BJ (cell line): ENCODE measurements around the gene NPB. TPM values are rescaled to one million over a fixed set of nuclear protein-coding genes. Genes with fewer than 3 reads are reported as not detected.

Experiments
- CTCF ChIA-PET: fragments of 350-600 bp; formaldehyde crosslinking; extraction: SDS; loops from one replicate; lab custom pipeline; 2021; ENCODE audit warnings: antibody characterized with exemption, inconsistent platforms; lab: Yijun Ruan, JAX
- POLR2A ChIA-PET: fragments of 300-600 bp; sonication (Branson Sonifier 250); formaldehyde crosslinking; extraction: SDS; loops from one replicate; lab custom pipeline; 2021; ENCODE audit warnings: antibody characterized with exemption; lab: Charles Lee
- DNase-seq: peaks from one replicate; pipeline ENCODE4 v3.0.0-alpha.2; 2011; ENCODE audit warnings: low read depth
- H3K27me3 ChIP-seq: 2 replicates; pipeline ENCODE4 v1.6.0; 2011; ENCODE audit warnings: low read length; ENCODE audit not compliant: control insufficient read depth, insufficient read depth
- H3K36me3 ChIP-seq: 2 replicates; pipeline ENCODE4 v1.5.1; 2011; ENCODE audit warnings: low read length; ENCODE audit not compliant: control insufficient read depth, insufficient read depth
- H3K4me3 ChIP-seq: 2 replicates; pipeline ENCODE4 v1.5.1; 2011; ENCODE audit warnings: low read depth, mild to moderate bottlenecking, control low read depth, low read length
- polyA plus RNA-seq: library from polyadenylated mRNA; depleted of rRNA; stranded (reverse); fragments of >200 nt; gene quantifications from 2 replicates; pipeline ENCODE4 v1.2.3, GENCODE V29; 2011
- TF ChIP-seq, protein P1 (sequence below): IDR thresholded peaks from 2 replicates; pipeline ENCODE4 v1.5.1; 2011; ENCODE audit warnings: low read depth, mild to moderate bottlenecking, control low read depth, inconsistent platforms, low read length, moderate library complexity; ENCODE audit not compliant: insufficient read depth

Gene NPB
- polyA plus RNA-seq, 1 experiment, result 0.38 TPM

DNA sequence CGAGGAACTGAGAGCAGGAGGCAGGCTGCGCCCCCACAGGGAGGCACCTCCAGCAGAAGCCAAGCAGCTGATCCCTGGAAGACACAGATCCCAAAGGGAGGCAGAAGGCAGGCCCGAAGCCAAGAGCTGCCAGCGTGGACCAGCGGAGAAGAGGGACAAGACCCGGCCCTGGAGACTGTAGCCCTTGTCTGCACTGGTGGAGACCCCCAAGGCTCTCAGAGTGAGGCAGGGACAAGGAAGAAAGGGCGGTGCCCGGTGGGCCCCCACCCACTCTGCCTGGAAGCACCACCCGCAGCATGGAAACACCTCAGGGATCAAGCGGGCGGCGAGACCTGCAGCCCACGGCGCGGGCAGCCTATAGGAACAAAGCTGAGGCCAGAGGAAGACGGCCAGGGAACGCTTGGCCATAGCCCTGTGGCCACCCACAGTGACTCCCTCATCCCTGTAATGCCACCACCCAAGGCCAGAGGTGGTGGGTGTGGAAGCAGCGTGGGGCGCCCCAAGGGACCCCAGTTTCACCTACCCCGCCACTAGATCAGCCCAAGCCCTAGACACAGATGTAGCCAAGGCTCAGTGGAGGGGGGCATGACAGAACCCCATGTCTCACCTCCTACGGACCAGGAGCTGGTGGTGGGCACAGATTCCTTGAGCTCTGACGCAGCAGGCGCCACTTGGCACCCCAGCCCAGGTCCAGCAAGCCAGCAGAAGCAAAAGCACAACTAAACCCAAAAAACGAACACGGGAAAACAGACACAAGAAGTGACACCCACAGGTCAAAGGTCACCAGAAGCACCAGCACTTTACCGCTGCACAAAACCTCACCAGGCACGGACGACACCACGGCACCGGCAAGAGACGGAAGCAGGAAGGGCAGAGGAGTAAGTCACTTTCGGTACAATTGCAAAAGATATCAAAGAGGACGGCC lies 18.8 kb downstream of the NPB start:
- CTCF ChIA-PET, result no interaction called here
- no peak for DNase-seq
- TF ChIP-seq, protein P1, sequence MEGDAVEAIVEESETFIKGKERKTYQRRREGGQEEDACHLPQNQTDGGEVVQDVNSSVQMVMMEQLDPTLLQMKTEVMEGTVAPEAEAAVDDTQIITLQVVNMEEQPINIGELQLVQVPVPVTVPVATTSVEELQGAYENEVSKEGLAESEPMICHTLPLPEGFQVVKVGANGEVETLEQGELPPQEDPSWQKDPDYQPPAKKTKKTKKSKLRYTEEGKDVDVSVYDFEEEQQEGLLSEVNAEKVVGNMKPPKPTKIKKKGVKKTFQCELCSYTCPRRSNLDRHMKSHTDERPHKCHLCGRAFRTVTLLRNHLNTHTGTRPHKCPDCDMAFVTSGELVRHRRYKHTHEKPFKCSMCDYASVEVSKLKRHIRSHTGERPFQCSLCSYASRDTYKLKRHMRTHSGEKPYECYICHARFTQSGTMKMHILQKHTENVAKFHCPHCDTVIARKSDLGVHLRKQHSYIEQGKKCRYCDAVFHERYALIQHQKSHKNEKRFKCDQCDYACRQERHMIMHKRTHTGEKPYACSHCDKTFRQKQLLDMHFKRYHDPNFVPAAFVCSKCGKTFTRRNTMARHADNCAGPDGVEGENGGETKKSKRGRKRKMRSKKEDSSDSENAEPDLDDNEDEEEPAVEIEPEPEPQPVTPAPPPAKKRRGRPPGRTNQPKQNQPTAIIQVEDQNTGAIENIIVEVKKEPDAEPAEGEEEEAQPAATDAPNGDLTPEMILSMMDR, result no peak
- POLR2A ChIA-PET, result no interaction called here
- H3K27me3 ChIP-seq, result no peaks in the 10 kb centered on the region
- H3K36me3 ChIP-seq, result peaks cover 21% of the 10 kb centered on the region
- no peak overlapping the region for H3K4me3 ChIP-seq

DNA sequence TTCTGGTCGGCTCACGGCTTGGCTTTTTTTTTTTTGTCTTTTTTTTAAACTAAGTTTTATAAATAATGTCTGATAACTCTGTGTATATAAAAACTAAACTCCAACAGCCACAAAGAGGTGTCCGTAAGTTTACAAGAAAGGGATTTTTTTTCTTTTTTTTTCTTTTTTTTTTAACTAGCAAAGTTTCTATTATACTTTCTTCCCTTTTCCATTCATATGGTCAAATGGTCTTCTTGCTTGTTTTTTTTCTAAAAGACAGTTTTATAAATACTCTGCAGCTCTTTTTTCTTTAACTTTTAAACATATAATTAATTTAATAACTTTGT lies 19.5 kb downstream of the NPB start:
- DNase-seq, result no peak
- TF ChIP-seq, protein P1, result no peak
- Histone ChIP-seq H3K4me3 (no peak overlapping the region), H3K27me3 (no peaks in the 10 kb centered on the region), H3K36me3 (peaks cover 21% of the 10 kb centered on the region)
- ChIA-PET POLR2A (no interaction called here), CTCF (no interaction called here)

DNA sequence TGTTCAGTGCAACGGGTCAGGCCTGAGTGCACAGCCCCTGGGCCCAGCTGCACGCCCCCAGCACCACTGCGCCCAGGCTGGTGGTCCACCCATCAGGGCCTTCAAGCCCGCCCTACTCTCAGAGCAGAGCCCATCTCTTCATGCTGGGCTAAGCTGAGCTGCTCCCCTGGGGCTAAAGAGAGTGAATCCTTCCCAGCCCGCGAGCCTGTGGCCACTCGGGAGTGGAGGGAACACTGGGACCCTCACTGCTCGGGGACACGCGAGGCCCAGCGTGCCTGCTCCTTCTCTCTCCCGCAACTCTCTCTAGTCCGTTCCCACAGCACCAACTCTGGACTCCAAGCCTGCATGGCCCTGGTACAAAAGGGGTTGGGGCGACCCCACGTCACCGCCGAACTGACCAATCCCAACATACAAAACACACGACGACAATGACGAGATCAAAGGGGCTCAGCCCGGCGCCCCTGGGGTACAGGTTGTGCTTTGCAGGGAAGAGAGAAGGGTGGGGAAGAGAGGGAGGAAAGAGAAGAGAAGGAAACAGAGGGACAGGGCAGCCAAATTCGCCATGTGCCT lies 20.0 kb downstream of the NPB start:
- no peak for DNase-seq
- ChIA-PET CTCF (interaction anchor here (1.1 to 1.6 kb wide), 2 partner anchors 52 to 116 kb away, joined by 3 to 6 read pairs; partner anchors contain the start of gene DCXR), POLR2A (no interaction called here)
- TF ChIP-seq, protein P1, result no peak
- Histone ChIP-seq H3K4me3 (no peak overlapping the region), H3K27me3 (no peaks in the 10 kb centered on the region), H3K36me3 (peaks cover 21% of the 10 kb centered on the region)

DNA sequence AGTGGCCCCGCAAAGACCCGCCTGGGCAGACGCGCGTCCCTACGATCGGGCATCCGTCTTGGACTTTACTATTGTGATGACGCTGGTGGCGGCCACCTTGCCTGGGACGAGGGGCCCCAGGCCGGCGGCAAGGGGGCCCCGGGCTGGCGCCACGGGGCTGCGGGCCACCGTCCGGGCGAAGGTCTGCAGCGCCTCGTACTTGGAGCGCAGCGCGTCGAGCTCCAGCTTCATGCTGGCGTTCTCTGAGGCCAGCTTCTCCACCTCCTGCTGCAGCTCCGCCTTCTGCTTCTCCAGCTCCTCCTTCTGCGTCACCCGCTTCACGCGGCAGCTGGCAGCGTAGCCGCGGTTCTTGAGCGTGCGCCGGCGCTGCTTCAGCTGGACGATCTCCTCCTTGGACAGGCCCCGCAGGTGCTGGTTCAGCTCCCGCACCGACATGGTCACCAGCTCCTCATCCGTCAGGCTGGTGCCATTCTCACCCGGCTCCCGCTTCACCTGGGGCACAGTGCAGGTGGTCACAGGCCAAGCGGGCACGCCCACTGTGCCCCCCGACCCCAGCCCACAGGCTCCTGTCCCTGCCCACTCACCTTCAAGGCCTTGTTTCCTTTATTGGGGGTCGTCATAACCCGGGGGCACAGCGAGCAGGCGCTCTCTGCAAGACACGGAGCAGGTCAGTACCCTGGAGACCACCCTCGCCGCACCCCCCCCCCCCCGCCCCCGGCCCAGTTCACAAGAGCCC lies 20.7 kb downstream of the NPB start:
- ChIA-PET CTCF (interaction anchor here (1.0 to 1.6 kb wide), 3 partner anchors 53 to 189 kb away, joined by 3 to 6 read pairs (median 3); partner anchors contain the start of gene DCXR), POLR2A (interaction anchor here (0.8 kb wide), 1 partner anchor 116 kb away, joined by 14 read pairs; no protein-coding TSS in a partner anchor)
- no peak for DNase-seq
- H3K4me3 ChIP-seq, result peak overlapping the region; percentile 29
- TF ChIP-seq, protein P1, result no peak
- peaks cover 21% of the 10 kb centered on the region for H3K36me3 ChIP-seq
- H3K27me3 ChIP-seq, result no peaks in the 10 kb centered on the region
